Astrocyte (in vitro differentiated cells and primary cell): Measurements from ENCODE around the gene ZNF519.

ENCODE experiments used
- CTCF ChIP-seq: IDR thresholded peaks from 2 replicates; pipeline ENCODE4 v1.5.1; 2011; ENCODE audit warnings: low read depth, mild to moderate bottlenecking, inconsistent platforms, low read length, moderate library complexity; ENCODE audit not compliant: insufficient read depth
- EZH2 ChIP-seq: IDR thresholded peaks from 2 replicates; pipeline ENCODE4 v1.6.1; 2012; ENCODE audit warnings: mild to moderate bottlenecking, low read length, inconsistent platforms; ENCODE audit not compliant: insufficient read depth

DNA sequence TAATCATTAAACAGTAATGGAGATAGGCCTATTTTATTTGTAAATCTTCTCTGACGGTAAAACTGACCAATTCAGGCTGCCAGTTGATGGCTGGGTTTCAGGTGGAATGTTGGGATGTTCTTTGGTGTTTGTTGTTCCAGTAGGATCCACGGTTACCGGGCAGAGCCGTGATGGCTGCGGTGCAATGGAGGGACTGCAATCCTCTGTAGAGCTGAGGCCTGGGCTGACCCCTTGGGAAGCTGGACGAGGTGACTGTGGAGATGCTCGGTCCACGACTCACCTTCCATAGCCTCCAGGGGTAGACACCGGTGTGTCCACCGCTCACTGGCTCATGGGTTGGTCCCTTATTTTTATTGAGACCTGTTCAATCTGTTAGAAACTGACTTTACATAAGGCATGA is 42.5 kb downstream of the ZNF519 start:
- TF ChIP-seq CTCF, result no peak
- TF ChIP-seq EZH2, result no peak
